ENCODE data around the gene DDX3X. TPM values are rescaled to one million over a fixed set of nuclear protein-coding genes. Genes with fewer than 3 reads are reported as not detected.

Gene DDX3X
- total RNA-seq, 1 donor from 2014 or later = 308 TPM

GRCh38 chrX:41317477-41318208, 16.3 kb upstream of the DDX3X start:
- no peaks in the 10 kb centered on the region for H3K4me1 Mint-ChIP-seq (ENCODE audit: low read depth)
- H3K9me3 Mint-ChIP-seq (ENCODE audit: low read depth) = peaks cover 2% of the 10 kb centered on the region
- no peaks in the 10 kb centered on the region for H3K36me3 Mint-ChIP-seq (ENCODE audit: insufficient read depth)
- no peak for TF ChIP-seq CTCF (IDR thresholded peaks at IDR 0.05; ENCODE audit: unreplicated experiment)
- no peaks in the 10 kb centered on the region for H3K27me3 Mint-ChIP-seq
- DNase-seq (ENCODE audit: low spot score, unreplicated experiment) = no peak
- no peak overlapping the region for H3K27ac Mint-ChIP-seq
- H3K4me3 Mint-ChIP-seq (ENCODE audit: low read depth) = no peak overlapping the region

- no peaks in the 10 kb centered on the region for H3K27me3 Mint-ChIP-seq
- no peak overlapping the region for H3K27ac Mint-ChIP-seq
- H3K9me3 Mint-ChIP-seq (ENCODE audit: low read depth) = no peaks in the 10 kb centered on the region
- DNase-seq (ENCODE audit: low spot score, unreplicated experiment) = no peak
- no peak overlapping the region for H3K4me3 Mint-ChIP-seq (ENCODE audit: low read depth)
- TF ChIP-seq CTCF (IDR thresholded peaks at IDR 0.05; ENCODE audit: unreplicated experiment) = no peak
- no peaks in the 10 kb centered on the region for H3K4me1 Mint-ChIP-seq (ENCODE audit: low read depth)
- H3K36me3 Mint-ChIP-seq (ENCODE audit: insufficient read depth) = no peaks in the 10 kb centered on the region
Measured at GRCh38 chrX:41320393-41320792, 13.6 kb upstream of the DDX3X start.

GRCh38 chrX:41322821-41323603, 10.9 kb upstream of the DDX3X start:
- Mint-ChIP-seq H3K9me3 (ENCODE audit: low read depth) (peaks cover 9% of the 10 kb centered on the region), H3K27ac (no peak overlapping the region), H3K27me3 (no peaks in the 10 kb centered on the region), H3K36me3 (ENCODE audit: insufficient read depth) (peaks cover 1% of the 10 kb centered on the region), H3K4me3 (ENCODE audit: low read depth) (no peak overlapping the region), H3K4me1 (ENCODE audit: low read depth) (no peaks in the 10 kb centered on the region)
- DNase-seq (ENCODE audit: low spot score, unreplicated experiment) = no peak
- TF ChIP-seq CTCF (IDR thresholded peaks at IDR 0.05; ENCODE audit: unreplicated experiment) = no peak

GRCh38 chrX:41326431-41326830, 7.5 kb upstream of the DDX3X start:
- Mint-ChIP-seq H3K36me3 (ENCODE audit: insufficient read depth) (peaks cover 1% of the 10 kb centered on the region), H3K9me3 (ENCODE audit: low read depth) (peaks cover 9% of the 10 kb centered on the region), H3K4me1 (ENCODE audit: low read depth) (peaks cover 3% of the 10 kb centered on the region), H3K27ac (no peak overlapping the region), H3K27me3 (no peaks in the 10 kb centered on the region), H3K4me3 (ENCODE audit: low read depth) (no peak overlapping the region)
- TF ChIP-seq CTCF (IDR thresholded peaks at IDR 0.05; ENCODE audit: unreplicated experiment) = no peak
- DNase-seq (ENCODE audit: low spot score, unreplicated experiment) = no peak

GRCh38 chrX:41327341-41327740, 6.6 kb upstream of the DDX3X start:
- H3K9me3 Mint-ChIP-seq (ENCODE audit: low read depth) = peaks cover 9% of the 10 kb centered on the region
- no peak overlapping the region for H3K27ac Mint-ChIP-seq
- H3K36me3 Mint-ChIP-seq (ENCODE audit: insufficient read depth) = peaks cover 1% of the 10 kb centered on the region
- H3K4me3 Mint-ChIP-seq (ENCODE audit: low read depth) = no peak overlapping the region
- TF ChIP-seq CTCF (IDR thresholded peaks at IDR 0.05; ENCODE audit: unreplicated experiment) = no peak
- no peaks in the 10 kb centered on the region for H3K27me3 Mint-ChIP-seq
- H3K4me1 Mint-ChIP-seq (ENCODE audit: low read depth) = peaks cover 5% of the 10 kb centered on the region
- DNase-seq (ENCODE audit: low spot score, unreplicated experiment) = no peak
